Stomach (tissue), 4 donors: Measurements from ENCODE around the gene DUSP9.

Experiments
- EP300 ChIP-seq: sonication (generic); formaldehyde crosslinking; IDR thresholded peaks from one replicate; pipeline ENCODE4 v1.6.1; 2017; ENCODE audit warnings: antibody characterized with exemption
- POLR2AphosphoS5 ChIP-seq, 3 donors: sonication (generic); formaldehyde crosslinking; IDR thresholded peaks; one replicate each; pipeline ENCODE4 v1.6.1; 2016; ENCODE audit warnings: antibody characterized with exemption in 3 of 3
- TF ChIP-seq, protein P1 (sequence below), 7 experiments: fragments of 450-650 bp in 4 of 7; fragments of 200-600 bp in 3 of 7; sonication (generic) in 3 of 7; IDR thresholded peaks; one replicate each; pipeline ENCODE4 v1.5.1; 2016 to 2019; ENCODE audit warnings: antibody characterized with exemption in 7 of 7, control low read depth in 2 of 7, mild to moderate bottlenecking in 1 of 7

DNA sequence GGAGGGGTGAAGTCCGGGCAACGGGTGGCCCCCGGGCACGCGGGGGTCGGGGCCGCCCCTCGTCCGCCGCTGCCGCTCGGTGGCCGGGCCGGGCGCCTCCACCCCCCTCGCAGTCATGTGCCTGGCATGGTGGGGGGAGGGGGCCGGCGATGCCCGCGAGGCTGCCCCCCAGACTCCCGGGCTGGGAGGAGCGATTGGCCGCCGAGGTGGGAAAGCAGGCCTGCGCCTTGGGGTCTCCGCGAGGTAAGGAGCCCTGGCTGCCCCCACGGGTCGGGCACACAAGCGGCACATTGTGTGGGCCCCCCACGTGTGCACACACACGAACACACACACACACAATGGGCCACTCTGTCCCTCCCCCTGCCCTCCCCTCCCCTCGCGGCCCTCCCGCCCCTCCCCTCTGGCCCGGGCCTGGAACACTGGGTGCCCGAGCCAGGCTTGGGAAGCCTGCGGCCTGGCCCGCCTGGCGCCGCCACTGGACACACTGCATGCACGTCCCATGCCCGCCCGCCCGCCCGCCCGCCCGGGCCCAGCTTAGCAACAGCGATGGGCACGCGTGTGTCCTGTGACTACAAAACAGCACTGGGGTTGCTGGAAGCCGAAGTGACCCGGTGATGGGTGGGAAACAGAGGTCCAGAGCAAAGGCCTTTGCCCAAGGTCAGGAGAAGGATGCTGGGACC lies 42.0 kb downstream of the DUSP9 start:
- TF ChIP-seq, protein P1, sequence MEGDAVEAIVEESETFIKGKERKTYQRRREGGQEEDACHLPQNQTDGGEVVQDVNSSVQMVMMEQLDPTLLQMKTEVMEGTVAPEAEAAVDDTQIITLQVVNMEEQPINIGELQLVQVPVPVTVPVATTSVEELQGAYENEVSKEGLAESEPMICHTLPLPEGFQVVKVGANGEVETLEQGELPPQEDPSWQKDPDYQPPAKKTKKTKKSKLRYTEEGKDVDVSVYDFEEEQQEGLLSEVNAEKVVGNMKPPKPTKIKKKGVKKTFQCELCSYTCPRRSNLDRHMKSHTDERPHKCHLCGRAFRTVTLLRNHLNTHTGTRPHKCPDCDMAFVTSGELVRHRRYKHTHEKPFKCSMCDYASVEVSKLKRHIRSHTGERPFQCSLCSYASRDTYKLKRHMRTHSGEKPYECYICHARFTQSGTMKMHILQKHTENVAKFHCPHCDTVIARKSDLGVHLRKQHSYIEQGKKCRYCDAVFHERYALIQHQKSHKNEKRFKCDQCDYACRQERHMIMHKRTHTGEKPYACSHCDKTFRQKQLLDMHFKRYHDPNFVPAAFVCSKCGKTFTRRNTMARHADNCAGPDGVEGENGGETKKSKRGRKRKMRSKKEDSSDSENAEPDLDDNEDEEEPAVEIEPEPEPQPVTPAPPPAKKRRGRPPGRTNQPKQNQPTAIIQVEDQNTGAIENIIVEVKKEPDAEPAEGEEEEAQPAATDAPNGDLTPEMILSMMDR (IDR thresholded peaks at IDR 0.05): no peak
- no peak for TF ChIP-seq EP300
- no peak for TF ChIP-seq POLR2AphosphoS5 (IDR thresholded peaks at IDR 0.05)
